ENCODE data around the gene C9.

The C9 gene

GRCh38 chr5:39257554-39257953, 106.7 kb downstream of the C9 start:
- H3K27ac ChIP-seq (ENCODE audit: extremely low read depth, low read depth, low read length), result no peak overlapping the region
- H3K36me3 ChIP-seq (ENCODE audit: control insufficient read depth in 2 of 2, insufficient read depth in 1 of 2, low read length in 2 of 2), result no peaks in the 10 kb centered on the region
- no peaks in the 10 kb centered on the region for H3K9me3 ChIP-seq (ENCODE audit: control insufficient read depth, insufficient read depth, low read depth, low read length)
- no peak for TF ChIP-seq ZSCAN30 (tag by site-specific recombination; IDR thresholded peaks at IDR 0.05)
- TF ChIP-seq KLF7 (tag by site-specific recombination; IDR thresholded peaks at IDR 0.05; ENCODE audit: borderline replicate concordance), result no peak
- no peak for TF ChIP-seq ZNF513 (tag by site-specific recombination; IDR thresholded peaks at IDR 0.05)
- no peak for TF ChIP-seq KLF1 (tag by site-specific recombination; IDR thresholded peaks at IDR 0.05)
- no peak for TF ChIP-seq ZNF335 (tag by site-specific recombination; conservative IDR thresholded peaks at IDR 0.05)
- TF ChIP-seq ATF2 (tag by site-specific recombination; IDR thresholded peaks at IDR 0.05; ENCODE audit: low read depth), result no peak
- no peak for TF ChIP-seq ZNF785 (tag by site-specific recombination; IDR thresholded peaks at IDR 0.05)
- TF ChIP-seq ZNF404 (tag by site-specific recombination; IDR thresholded peaks at IDR 0.05), result no peak
- TF ChIP-seq ZNF510 (tag by site-specific recombination; IDR thresholded peaks at IDR 0.05; ENCODE audit: insufficient replicate concordance), result no peak
- TF ChIP-seq ZBTB17 (tag by site-specific recombination; IDR thresholded peaks at IDR 0.05), result no peak
- no peak for TF ChIP-seq ZFHX2 (tag by site-specific recombination; conservative IDR thresholded peaks at IDR 0.05)
- CTCF ChIA-PET, result interaction anchor here (0.7 kb wide), 1 partner anchor 122 kb away, joined by 3 read pairs; no protein-coding TSS in a partner anchor
- POLR2A ChIA-PET, result no interaction called here
- H3K4me3 ChIP-seq (ENCODE audit: low read depth, low read length), result no peak overlapping the region
- no peaks in the 10 kb centered on the region for H3K4me1 ChIP-seq (ENCODE audit: control insufficient read depth, insufficient read depth, low read length)

GRCh38 chr5:39256477-39257235, 107.6 kb downstream of the C9 start:
- Histone ChIP-seq H3K4me3 (ENCODE audit: low read depth, low read length) (no peak overlapping the region), H3K9me3 (ENCODE audit: control insufficient read depth, insufficient read depth, low read depth, low read length) (no peaks in the 10 kb centered on the region), H3K27ac (ENCODE audit: extremely low read depth, low read depth, low read length) (no peak overlapping the region), H3K4me1 (ENCODE audit: control insufficient read depth, insufficient read depth, low read length) (no peaks in the 10 kb centered on the region), H3K36me3 (ENCODE audit: control insufficient read depth in 2 of 2, insufficient read depth in 1 of 2, low read length in 2 of 2) (no peaks in the 10 kb centered on the region)
- POLR2A ChIA-PET, result no interaction called here
- TF ChIP-seq PATZ1 (tag by site-specific recombination; IDR thresholded peaks at IDR 0.05), result no peak
- peak; percentile 80 for TF ChIP-seq SCRT2 (tag by site-specific recombination; IDR thresholded peaks at IDR 0.05)
- CTCF ChIA-PET, result interaction anchor here (0.7 kb wide), 1 partner anchor 66 kb away, joined by 3 read pairs; no protein-coding TSS in a partner anchor

GRCh38 chr5:39255406-39255805, 108.9 kb downstream of the C9 start:
- ChIA-PET CTCF (no interaction called here), POLR2A (no interaction called here)
- H3K36me3 ChIP-seq (ENCODE audit: control insufficient read depth in 2 of 2, insufficient read depth in 1 of 2, low read length in 2 of 2), result no peaks in the 10 kb centered on the region
- H3K27ac ChIP-seq (ENCODE audit: extremely low read depth, low read depth, low read length), result no peak overlapping the region
- H3K4me1 ChIP-seq (ENCODE audit: control insufficient read depth, insufficient read depth, low read length), result no peaks in the 10 kb centered on the region
- no peaks in the 10 kb centered on the region for H3K9me3 ChIP-seq (ENCODE audit: control insufficient read depth, insufficient read depth, low read depth, low read length)
- TF ChIP-seq ZNF560 (tag by site-specific recombination; IDR thresholded peaks at IDR 0.05; ENCODE audit: borderline replicate concordance) (no peak), ZNF658 (tag by site-specific recombination; IDR thresholded peaks at IDR 0.05) (no peak), ZBTB7A (tag by site-specific recombination; IDR thresholded peaks at IDR 0.05; ENCODE audit: low read depth) (no peak), ZNF843 (tag by site-specific recombination; IDR thresholded peaks at IDR 0.05) (no peak), ZBTB17 (tag by site-specific recombination; IDR thresholded peaks at IDR 0.05) (no peak), ZNF335 (tag by site-specific recombination; conservative IDR thresholded peaks at IDR 0.05) (no peak), ZNF561 (tag by site-specific recombination; IDR thresholded peaks at IDR 0.05; ENCODE audit: borderline replicate concordance) (no peak), ZNF138 (tag by site-specific recombination; IDR thresholded peaks at IDR 0.05; ENCODE audit: borderline replicate concordance) (no peak), ZNF837 (tag by site-specific recombination; IDR thresholded peaks at IDR 0.05) (no peak), BCL6B (tag by site-specific recombination; IDR thresholded peaks at IDR 0.05) (no peak), ZNF510 (tag by site-specific recombination; IDR thresholded peaks at IDR 0.05; ENCODE audit: insufficient replicate concordance) (no peak), GLIS1 (tag by site-specific recombination; IDR thresholded peaks at IDR 0.05) (no peak), ZNF394 (tag by site-specific recombination; IDR thresholded peaks at IDR 0.05; ENCODE audit: borderline replicate concordance) (no peak), ZNF184 (tag by site-specific recombination; IDR thresholded peaks at IDR 0.05) (no peak), KLF8 (tag by site-specific recombination; IDR thresholded peaks at IDR 0.05) (no peak)
- no peak overlapping the region for H3K4me3 ChIP-seq (ENCODE audit: low read depth, low read length)

Data from HEK293 (cell line).